ENCODE measurements around the gene SLC44A1.

SLC44A1 gene

GRCh38 chr9:105473221-105473620 is 228.8 kb downstream of the SLC44A1 start:
- DNase-seq (ENCODE audit: low spot score): no peak

GRCh38 chr9:105475302-105475701 is 230.9 kb downstream of the SLC44A1 start:
- DNase-seq (ENCODE audit: low spot score): peak; percentile 35

GRCh38 chr9:105479846-105480245 is 235.4 kb downstream of the SLC44A1 start:
- DNase-seq (ENCODE audit: low spot score): peak; percentile 11

- DNase-seq (ENCODE audit: low spot score): no peak
Observed at GRCh38 chr9:105483618-105484017, 239.2 kb downstream of the SLC44A1 start.

GRCh38 chr9:105484226-105484625 is 239.8 kb downstream of the SLC44A1 start:
- DNase-seq (ENCODE audit: low spot score): no peak

- DNase-seq (ENCODE audit: low spot score): no peak
Observed at GRCh38 chr9:105485131-105485530, 240.7 kb downstream of the SLC44A1 start.

Measured in GM03348 (cell line).